ENCODE results near the gene TRAPPC14.
"Not testable (repeated sequence)": the region's sequence is repeated elsewhere in the genome, so short reads cannot be mapped to it uniquely, and the experiment has no call there.

The TRAPPC14 gene

GRCh38 chr7:100158229-100159098 is at the start of gene TRAPPC14:
TRAPPC14 (minus strand) TSS chr7:100158723; CDS start chr7:100158499, 224 bp downstream.
- H3K4me1 Mint-ChIP-seq = peaks cover 60% of the 10 kb centered on the region
- peak within 1 kb of the TSS; percentile 88 for H3K27ac Mint-ChIP-seq
- H3K27me3 Mint-ChIP-seq = no peaks in the 10 kb centered on the region
- peak within 1 kb of the TSS; percentile 91 for H3K4me3 Mint-ChIP-seq
- H3K9me3 Mint-ChIP-seq = no peaks in the 10 kb centered on the region
- peaks cover 3% of the 10 kb centered on the region for H3K36me3 Mint-ChIP-seq

- Mint-ChIP-seq H3K27ac (no peak overlapping the region), H3K27me3 (no peaks in the 10 kb centered on the region), H3K9me3 (no peaks in the 10 kb centered on the region), H3K4me1 (peaks cover 15% of the 10 kb centered on the region), H3K4me3 (no peak overlapping the region), H3K36me3 (peaks cover 2% of the 10 kb centered on the region)
These were observed 45.9 kb upstream of the TRAPPC14 start for GRCh38 chr7:100204454-100204853.

GRCh38 chr7:100200693-100201092 is 42.2 kb upstream of the TRAPPC14 start:
- no peak overlapping the region for H3K4me3 Mint-ChIP-seq
- H3K36me3 Mint-ChIP-seq = no peaks in the 10 kb centered on the region
- H3K9me3 Mint-ChIP-seq = no peaks in the 10 kb centered on the region
- no peak overlapping the region for H3K27ac Mint-ChIP-seq
- H3K27me3 Mint-ChIP-seq = no peaks in the 10 kb centered on the region
- H3K4me1 Mint-ChIP-seq = peaks cover 4% of the 10 kb centered on the region

GRCh38 chr7:100198266-100198665 is 39.7 kb upstream of the TRAPPC14 start:
- H3K36me3 Mint-ChIP-seq = no peaks in the 10 kb centered on the region
- H3K9me3 Mint-ChIP-seq = no peaks in the 10 kb centered on the region
- no peak overlapping the region for H3K27ac Mint-ChIP-seq
- no peak overlapping the region for H3K4me3 Mint-ChIP-seq
- H3K4me1 Mint-ChIP-seq = peaks cover 24% of the 10 kb centered on the region
- H3K27me3 Mint-ChIP-seq = no peaks in the 10 kb centered on the region

GRCh38 chr7:100195901-100196322 is 37.4 kb upstream of the TRAPPC14 start:
- not testable (repeated sequence) for H3K9me3 Mint-ChIP-seq, H3K4me3 Mint-ChIP-seq, H3K36me3 Mint-ChIP-seq, H3K27me3 Mint-ChIP-seq, H3K27ac Mint-ChIP-seq
- peaks cover 48% of the 10 kb centered on the region for H3K4me1 Mint-ChIP-seq

GRCh38 chr7:100195222-100195621 is 36.7 kb upstream of the TRAPPC14 start:
- Mint-ChIP-seq H3K9me3 (no peaks in the 10 kb centered on the region), H3K27me3 (no peaks in the 10 kb centered on the region), H3K27ac (no peak overlapping the region), H3K4me1 (peaks cover 55% of the 10 kb centered on the region), H3K4me3 (no peak overlapping the region), H3K36me3 (no peaks in the 10 kb centered on the region)

GRCh38 chr7:100192969-100193368 is 34.4 kb upstream of the TRAPPC14 start:
- no peaks in the 10 kb centered on the region for H3K9me3 Mint-ChIP-seq
- no peaks in the 10 kb centered on the region for H3K36me3 Mint-ChIP-seq
- peak overlapping the region; percentile 60 for H3K27ac Mint-ChIP-seq
- peaks cover 62% of the 10 kb centered on the region for H3K4me1 Mint-ChIP-seq
- H3K4me3 Mint-ChIP-seq = no peak overlapping the region
- H3K27me3 Mint-ChIP-seq = no peaks in the 10 kb centered on the region

- not testable (repeated sequence) for H3K4me3 Mint-ChIP-seq, H3K36me3 Mint-ChIP-seq, H3K27me3 Mint-ChIP-seq, H3K9me3 Mint-ChIP-seq
- peaks cover 62% of the 10 kb centered on the region for H3K4me1 Mint-ChIP-seq
- peak overlapping the region; percentile 81 for H3K27ac Mint-ChIP-seq
These were observed 33.8 kb upstream of the TRAPPC14 start for GRCh38 chr7:100192281-100192862.

- no peak overlapping the region for H3K4me3 Mint-ChIP-seq
- H3K9me3 Mint-ChIP-seq = no peaks in the 10 kb centered on the region
- peaks cover 62% of the 10 kb centered on the region for H3K4me1 Mint-ChIP-seq
- H3K27ac Mint-ChIP-seq = peak overlapping the region; percentile 81
- no peaks in the 10 kb centered on the region for H3K27me3 Mint-ChIP-seq
- H3K36me3 Mint-ChIP-seq = no peaks in the 10 kb centered on the region
These were observed 33.3 kb upstream of the TRAPPC14 start for GRCh38 chr7:100191775-100192174.

- Mint-ChIP-seq H3K4me3 (no peak overlapping the region), H3K27me3 (no peaks in the 10 kb centered on the region), H3K27ac (peak overlapping the region; percentile 80), H3K4me1 (peaks cover 56% of the 10 kb centered on the region), H3K36me3 (no peaks in the 10 kb centered on the region), H3K9me3 (no peaks in the 10 kb centered on the region)
These were observed 31.7 kb upstream of the TRAPPC14 start for GRCh38 chr7:100190048-100190711.

GRCh38 chr7:100189061-100189460 is 30.5 kb upstream of the TRAPPC14 start:
- Mint-ChIP-seq H3K9me3 (no peaks in the 10 kb centered on the region), H3K36me3 (no peaks in the 10 kb centered on the region), H3K27me3 (no peaks in the 10 kb centered on the region), H3K27ac (no peak overlapping the region), H3K4me3 (no peak overlapping the region), H3K4me1 (peaks cover 45% of the 10 kb centered on the region)

GRCh38 chr7:100185726-100186125 is 27.2 kb upstream of the TRAPPC14 start:
- no peaks in the 10 kb centered on the region for H3K36me3 Mint-ChIP-seq
- H3K4me1 Mint-ChIP-seq = peaks cover 43% of the 10 kb centered on the region
- H3K9me3 Mint-ChIP-seq = no peaks in the 10 kb centered on the region
- no peaks in the 10 kb centered on the region for H3K27me3 Mint-ChIP-seq
- no peak overlapping the region for H3K27ac Mint-ChIP-seq
- no peak overlapping the region for H3K4me3 Mint-ChIP-seq

GRCh38 chr7:100183090-100183489 is 24.6 kb upstream of the TRAPPC14 start:
- H3K4me1 Mint-ChIP-seq = peaks cover 36% of the 10 kb centered on the region
- H3K27ac Mint-ChIP-seq, H3K36me3 Mint-ChIP-seq, H3K27me3 Mint-ChIP-seq, H3K4me3 Mint-ChIP-seq, H3K9me3 Mint-ChIP-seq: not testable (repeated sequence)

- not testable (repeated sequence) for H3K27me3 Mint-ChIP-seq, H3K9me3 Mint-ChIP-seq
These were observed 24.1 kb upstream of the TRAPPC14 start for GRCh38 chr7:100182616-100183015.

GRCh38 chr7:100180084-100180483 is 21.6 kb upstream of the TRAPPC14 start:
- Mint-ChIP-seq H3K4me3 (peak overlapping the region; percentile 37), H3K4me1 (peaks cover 57% of the 10 kb centered on the region), H3K27ac (peak overlapping the region; percentile 73)
- H3K36me3 Mint-ChIP-seq, H3K27me3 Mint-ChIP-seq, H3K9me3 Mint-ChIP-seq: not testable (repeated sequence)

More at GRCh38 chr7:100182616-100183015, 24.1 kb upstream of the TRAPPC14 start:
- not testable (repeated sequence) for H3K36me3 Mint-ChIP-seq
- H3K4me1 Mint-ChIP-seq = peaks cover 38% of the 10 kb centered on the region
- peak overlapping the region; percentile 24 for H3K27ac Mint-ChIP-seq
- H3K4me3 Mint-ChIP-seq = peak overlapping the region; percentile 78
